ENCODE measurements around the gene PHLDB2.

DNA sequence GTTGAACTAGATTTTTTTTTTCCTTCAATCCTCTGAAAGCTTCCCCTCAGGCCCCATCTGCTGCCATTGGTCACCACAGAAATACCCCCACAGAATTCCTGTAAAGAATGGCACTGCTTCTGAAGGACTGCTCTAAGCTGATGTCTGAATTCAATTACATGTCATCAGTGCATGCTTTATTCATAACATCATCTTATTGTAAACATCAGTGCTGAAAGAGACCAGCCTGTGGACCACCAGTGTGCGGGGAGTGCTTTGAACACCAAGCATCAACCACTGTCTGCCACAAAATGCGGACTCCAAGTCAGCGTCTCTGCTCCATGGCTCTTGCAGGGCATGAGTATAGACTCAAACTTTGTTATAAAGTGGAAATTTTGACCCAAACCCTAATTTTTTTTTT lies 11.6 kb downstream of the PHLDB2 start:
- TF ChIP-seq, protein P1, sequence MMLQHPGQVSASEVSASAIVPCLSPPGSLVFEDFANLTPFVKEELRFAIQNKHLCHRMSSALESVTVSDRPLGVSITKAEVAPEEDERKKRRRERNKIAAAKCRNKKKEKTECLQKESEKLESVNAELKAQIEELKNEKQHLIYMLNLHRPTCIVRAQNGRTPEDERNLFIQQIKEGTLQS (IDR thresholded peaks at IDR 0.05): no peak
- TF ChIP-seq, protein P2, sequence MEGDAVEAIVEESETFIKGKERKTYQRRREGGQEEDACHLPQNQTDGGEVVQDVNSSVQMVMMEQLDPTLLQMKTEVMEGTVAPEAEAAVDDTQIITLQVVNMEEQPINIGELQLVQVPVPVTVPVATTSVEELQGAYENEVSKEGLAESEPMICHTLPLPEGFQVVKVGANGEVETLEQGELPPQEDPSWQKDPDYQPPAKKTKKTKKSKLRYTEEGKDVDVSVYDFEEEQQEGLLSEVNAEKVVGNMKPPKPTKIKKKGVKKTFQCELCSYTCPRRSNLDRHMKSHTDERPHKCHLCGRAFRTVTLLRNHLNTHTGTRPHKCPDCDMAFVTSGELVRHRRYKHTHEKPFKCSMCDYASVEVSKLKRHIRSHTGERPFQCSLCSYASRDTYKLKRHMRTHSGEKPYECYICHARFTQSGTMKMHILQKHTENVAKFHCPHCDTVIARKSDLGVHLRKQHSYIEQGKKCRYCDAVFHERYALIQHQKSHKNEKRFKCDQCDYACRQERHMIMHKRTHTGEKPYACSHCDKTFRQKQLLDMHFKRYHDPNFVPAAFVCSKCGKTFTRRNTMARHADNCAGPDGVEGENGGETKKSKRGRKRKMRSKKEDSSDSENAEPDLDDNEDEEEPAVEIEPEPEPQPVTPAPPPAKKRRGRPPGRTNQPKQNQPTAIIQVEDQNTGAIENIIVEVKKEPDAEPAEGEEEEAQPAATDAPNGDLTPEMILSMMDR (IDR thresholded peaks at IDR 0.05 in 2 of 3, conservative IDR thresholded peaks at IDR 0.05 in 1 of 3; ENCODE audit: borderline replicate concordance in 1 of 3, insufficient read depth in 1 of 3, low read depth in 2 of 3, low read length in 2 of 3): no peak
- no peak for TF ChIP-seq POLR2AphosphoS5 (IDR thresholded peaks at IDR 0.05; ENCODE audit: low read depth, low read length)
- no peak for TF ChIP-seq SRF (IDR thresholded peaks at IDR 0.05; ENCODE audit: low read depth)
